Measurements from ENCODE around the gene GRIN3A. TPM values are rescaled to one million over a fixed set of nuclear protein-coding genes. Genes with fewer than 3 reads are reported as not detected.
"Not testable (repeated sequence)": the region's sequence is repeated elsewhere in the genome, so short reads cannot be mapped to it uniquely, and the experiment has no call there.

GRIN3A gene
- total RNA-seq, 3 donors from 2014 or later (not counting 1 experiment from before 2014, with no cell fraction given), result not detected

GRCh38 chr9:101731429-101731828 lies 7.0 kb downstream of the GRIN3A start:
- WGBS (ENCODE audit: insufficient coverage), result 69% methylated on average over 1 of the region's 1 CpG
- Mint-ChIP-seq H3K4me3 (no peak overlapping the region), H3K4me1 (no peaks in the 10 kb centered on the region), H3K36me3 (no peaks in the 10 kb centered on the region), H3K27ac (no peak overlapping the region), H3K27me3 (ENCODE audit: low read depth in 2 of 2) (no peaks in the 10 kb centered on the region), H3K9me3 (peaks cover 0 to 2% of the 10 kb centered on the region in 2 donors)
- H3K9me3 ChIP-seq (ENCODE audit: control insufficient read depth, insufficient read depth, low read length), result no peaks in the 10 kb centered on the region
- ATAC-seq, result no peak
- no peak overlapping the region for H3K27ac ChIP-seq (ENCODE audit: low read length)
- no peak overlapping the region for H3K4me3 ChIP-seq (ENCODE audit: low read length)
- intact Hi-C loops (cut with micrococcal nuclease), result no loop called here
- H3K27me3 ChIP-seq (ENCODE audit: control insufficient read depth, insufficient read depth, low read length), result no peaks in the 10 kb centered on the region
- no peak for DNase-seq
- no peaks in the 10 kb centered on the region for H3K36me3 ChIP-seq (ENCODE audit: control insufficient read depth, insufficient read depth, low read length)
- TF ChIP-seq, protein P1, sequence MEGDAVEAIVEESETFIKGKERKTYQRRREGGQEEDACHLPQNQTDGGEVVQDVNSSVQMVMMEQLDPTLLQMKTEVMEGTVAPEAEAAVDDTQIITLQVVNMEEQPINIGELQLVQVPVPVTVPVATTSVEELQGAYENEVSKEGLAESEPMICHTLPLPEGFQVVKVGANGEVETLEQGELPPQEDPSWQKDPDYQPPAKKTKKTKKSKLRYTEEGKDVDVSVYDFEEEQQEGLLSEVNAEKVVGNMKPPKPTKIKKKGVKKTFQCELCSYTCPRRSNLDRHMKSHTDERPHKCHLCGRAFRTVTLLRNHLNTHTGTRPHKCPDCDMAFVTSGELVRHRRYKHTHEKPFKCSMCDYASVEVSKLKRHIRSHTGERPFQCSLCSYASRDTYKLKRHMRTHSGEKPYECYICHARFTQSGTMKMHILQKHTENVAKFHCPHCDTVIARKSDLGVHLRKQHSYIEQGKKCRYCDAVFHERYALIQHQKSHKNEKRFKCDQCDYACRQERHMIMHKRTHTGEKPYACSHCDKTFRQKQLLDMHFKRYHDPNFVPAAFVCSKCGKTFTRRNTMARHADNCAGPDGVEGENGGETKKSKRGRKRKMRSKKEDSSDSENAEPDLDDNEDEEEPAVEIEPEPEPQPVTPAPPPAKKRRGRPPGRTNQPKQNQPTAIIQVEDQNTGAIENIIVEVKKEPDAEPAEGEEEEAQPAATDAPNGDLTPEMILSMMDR (IDR thresholded peaks at IDR 0.05), result no peak
- H3K4me1 ChIP-seq (ENCODE audit: control insufficient read depth, insufficient read depth, low read length), result no peaks in the 10 kb centered on the region

- Mint-ChIP-seq H3K27me3 (ENCODE audit: low read depth in 2 of 2) (no peaks in the 10 kb centered on the region), H3K9me3 (peaks cover 0 to 4% of the 10 kb centered on the region in 2 donors), H3K4me1 (no peaks in the 10 kb centered on the region), H3K36me3 (no peaks in the 10 kb centered on the region), H3K4me3 (no peak overlapping the region), H3K27ac (no peak overlapping the region)
- H3K4me1 ChIP-seq (ENCODE audit: control insufficient read depth, insufficient read depth, low read length), result no peaks in the 10 kb centered on the region
- intact Hi-C loops (cut with micrococcal nuclease), result no loop called here
- no peaks in the 10 kb centered on the region for H3K27me3 ChIP-seq (ENCODE audit: control insufficient read depth, insufficient read depth, low read length)
- no peaks in the 10 kb centered on the region for H3K9me3 ChIP-seq (ENCODE audit: control insufficient read depth, insufficient read depth, low read length)
- TF ChIP-seq, protein P1 (IDR thresholded peaks at IDR 0.05), result no peak
- WGBS (ENCODE audit: insufficient coverage), result 52% methylated on average over 4 of the region's 4 CpGs
- peak in 1 of 2 donors; percentile 43 for DNase-seq
- H3K36me3 ChIP-seq (ENCODE audit: control insufficient read depth, insufficient read depth, low read length), result no peaks in the 10 kb centered on the region
- H3K27ac ChIP-seq (ENCODE audit: low read length), result no peak overlapping the region
- ATAC-seq, result no peak
- H3K4me3 ChIP-seq (ENCODE audit: low read length), result no peak overlapping the region
These were observed 10.6 kb downstream of the GRIN3A start for GRCh38 chr9:101727612-101728524.

DNA sequence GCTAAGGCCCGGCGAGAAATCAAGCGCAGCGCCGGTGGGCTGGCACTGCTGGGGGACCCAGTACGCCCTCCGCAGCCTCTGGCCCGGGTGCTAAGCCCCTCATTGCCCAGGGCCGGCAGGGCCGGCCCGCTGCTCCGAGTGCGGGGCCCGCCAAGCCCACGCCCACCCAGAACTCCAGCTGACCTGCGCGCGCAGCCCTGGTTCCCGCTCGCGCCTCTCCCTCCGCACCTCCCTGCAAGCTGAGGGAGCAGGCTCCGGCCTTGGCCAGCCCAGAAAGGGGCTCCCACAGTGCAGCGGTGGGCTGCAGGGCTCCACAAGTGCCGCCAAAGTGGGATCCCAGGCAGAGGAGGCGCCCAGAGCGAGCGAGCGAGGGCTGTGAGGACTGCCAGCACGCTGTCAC lies 14.2 kb downstream of the GRIN3A start:
- DNase-seq; intact Hi-C loops (cut with micrococcal nuclease); H3K27me3 ChIP-seq (ENCODE audit: control insufficient read depth, insufficient read depth, low read length); H3K4me1 Mint-ChIP-seq; H3K4me3 ChIP-seq (ENCODE audit: low read length); H3K9me3 ChIP-seq (ENCODE audit: control insufficient read depth, insufficient read depth, low read length); H3K4me1 ChIP-seq (ENCODE audit: control insufficient read depth, insufficient read depth, low read length); H3K36me3 ChIP-seq (ENCODE audit: control insufficient read depth, insufficient read depth, low read length); H3K27ac ChIP-seq (ENCODE audit: low read length); ATAC-seq; H3K27me3 Mint-ChIP-seq (ENCODE audit: low read depth in 2 of 2); H3K27ac Mint-ChIP-seq; H3K9me3 Mint-ChIP-seq; H3K36me3 Mint-ChIP-seq; H3K4me3 Mint-ChIP-seq: not testable (repeated sequence)
- 95% methylated on average over 30 of the region's 30 CpGs for WGBS (ENCODE audit: insufficient coverage)

- Histone ChIP-seq H3K9me3 (ENCODE audit: control insufficient read depth, insufficient read depth, low read length) (no peaks in the 10 kb centered on the region), H3K4me1 (ENCODE audit: control insufficient read depth, insufficient read depth, low read length) (no peaks in the 10 kb centered on the region), H3K27ac (ENCODE audit: low read length) (no peak overlapping the region), H3K27me3 (ENCODE audit: control insufficient read depth, insufficient read depth, low read length) (no peaks in the 10 kb centered on the region), H3K4me3 (ENCODE audit: low read length) (no peak overlapping the region), H3K36me3 (ENCODE audit: control insufficient read depth, insufficient read depth, low read length) (no peaks in the 10 kb centered on the region)
- TF ChIP-seq, protein P1 (IDR thresholded peaks at IDR 0.05), result no peak
- Mint-ChIP-seq H3K4me1 (no peaks in the 10 kb centered on the region), H3K4me3 (no peak overlapping the region), H3K27ac (no peak overlapping the region), H3K27me3 (ENCODE audit: low read depth in 2 of 2) (no peaks in the 10 kb centered on the region), H3K36me3 (no peaks in the 10 kb centered on the region), H3K9me3 (peaks cover 0 to 4% of the 10 kb centered on the region in 2 donors)
- 80% methylated on average over 1 of the region's 2 CpGs for WGBS (ENCODE audit: insufficient coverage)
- intact Hi-C loops (cut with micrococcal nuclease), result no loop called here
- ATAC-seq (no peak), DNase-seq (no peak)
These were observed 20.3 kb downstream of the GRIN3A start for GRCh38 chr9:101718192-101718591.
